KMS-11 (cell line): ENCODE results near the gene KIAA0319L.

Source experiments
- H2AFZ ChIP-seq: fragments of 200-600 bp; sonication (generic); 2 replicates; pipeline ENCODE4 v1.6.1; 2016; ENCODE audit warnings: antibody characterized with exemption, mixed run types, low read depth
- H3K27ac ChIP-seq: fragments of 200-600 bp; sonication (generic); 2 replicates; pipeline ENCODE4 v1.6.1; 2016; ENCODE audit warnings: mild to moderate bottlenecking, mixed run types
- H3K27me3 ChIP-seq: fragments of 200-600 bp; sonication (generic); 2 replicates; pipeline ENCODE4 v1.6.1; 2017; ENCODE audit warnings: mild to moderate bottlenecking, low read depth, mixed run types, moderate library complexity; ENCODE audit not compliant: insufficient read depth
- H3K36me3 ChIP-seq: fragments of 200-600 bp; sonication (generic); 2 replicates; pipeline ENCODE4 v1.6.1; 2017; ENCODE audit warnings: mild to moderate bottlenecking, mixed run types; ENCODE audit not compliant: insufficient read depth
- H3K4me1 ChIP-seq: fragments of 200-600 bp; sonication (generic); 2 replicates; pipeline ENCODE4 v1.6.1; 2016; ENCODE audit warnings: mild to moderate bottlenecking, low read depth, mixed run types; ENCODE audit not compliant: poor library complexity, severe bottlenecking
- H3K4me2 ChIP-seq: fragments of 200-600 bp; sonication (generic); 2 replicates; pipeline ENCODE4 v1.7.0; 2016; ENCODE audit warnings: mild to moderate bottlenecking, mixed run types
- H3K4me3 ChIP-seq: fragments of 200-600 bp; sonication (generic); IDR thresholded peaks from 2 replicates; pipeline ENCODE4 v1.6.1; 2017; ENCODE audit warnings: low read depth, low read length, mixed read lengths; ENCODE audit not compliant: insufficient read depth
- H3K79me2 ChIP-seq: fragments of 200-600 bp; sonication (generic); 2 replicates; pipeline ENCODE4 v1.6.1; 2016; ENCODE audit warnings: low read depth, mixed run types; ENCODE audit not compliant: insufficient read depth
- H3K9ac ChIP-seq: fragments of 200-600 bp; sonication (generic); 2 replicates; pipeline ENCODE4 v1.6.1; 2016; ENCODE audit warnings: mild to moderate bottlenecking, mixed run types
- H4K20me1 ChIP-seq: fragments of 200-600 bp; sonication (generic); 2 replicates; pipeline ENCODE4 v1.6.1; 2016; ENCODE audit warnings: mild to moderate bottlenecking, mixed run types; ENCODE audit not compliant: insufficient read depth
- TF ChIP-seq, protein P1 (sequence below): fragments of 200-600 bp; sonication (generic); conservative IDR thresholded peaks from 2 replicates; pipeline ENCODE4 v1.6.1; 2017; ENCODE audit warnings: low read depth, mild to moderate bottlenecking, antibody characterized with exemption, low read length, moderate library complexity, mixed read lengths

The KIAA0319L gene

GRCh38 chr1:35603468-35603867, 46.3 kb upstream of the KIAA0319L start:
- TF ChIP-seq, protein P1, sequence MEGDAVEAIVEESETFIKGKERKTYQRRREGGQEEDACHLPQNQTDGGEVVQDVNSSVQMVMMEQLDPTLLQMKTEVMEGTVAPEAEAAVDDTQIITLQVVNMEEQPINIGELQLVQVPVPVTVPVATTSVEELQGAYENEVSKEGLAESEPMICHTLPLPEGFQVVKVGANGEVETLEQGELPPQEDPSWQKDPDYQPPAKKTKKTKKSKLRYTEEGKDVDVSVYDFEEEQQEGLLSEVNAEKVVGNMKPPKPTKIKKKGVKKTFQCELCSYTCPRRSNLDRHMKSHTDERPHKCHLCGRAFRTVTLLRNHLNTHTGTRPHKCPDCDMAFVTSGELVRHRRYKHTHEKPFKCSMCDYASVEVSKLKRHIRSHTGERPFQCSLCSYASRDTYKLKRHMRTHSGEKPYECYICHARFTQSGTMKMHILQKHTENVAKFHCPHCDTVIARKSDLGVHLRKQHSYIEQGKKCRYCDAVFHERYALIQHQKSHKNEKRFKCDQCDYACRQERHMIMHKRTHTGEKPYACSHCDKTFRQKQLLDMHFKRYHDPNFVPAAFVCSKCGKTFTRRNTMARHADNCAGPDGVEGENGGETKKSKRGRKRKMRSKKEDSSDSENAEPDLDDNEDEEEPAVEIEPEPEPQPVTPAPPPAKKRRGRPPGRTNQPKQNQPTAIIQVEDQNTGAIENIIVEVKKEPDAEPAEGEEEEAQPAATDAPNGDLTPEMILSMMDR, result no peak
- Histone ChIP-seq H3K27me3 (no peaks in the 10 kb centered on the region), H3K4me3 (no peak overlapping the region), H3K27ac (no peak overlapping the region), H3K36me3 (peaks cover 19% of the 10 kb centered on the region; the same call in 1 of the 2 replicates), H3K9ac (no peak overlapping the region), H3K4me1 (no peaks in the 10 kb centered on the region), H3K4me2 (no peak overlapping the region), H2AFZ (no peak overlapping the region), H4K20me1 (peaks cover 9% of the 10 kb centered on the region; the same call in 1 of the 2 replicates), H3K79me2 (peaks cover 18% of the 10 kb centered on the region; the same call in 1 of the 2 replicates)

GRCh38 chr1:35600593-35600992, 43.4 kb upstream of the KIAA0319L start:
- Histone ChIP-seq H3K27me3 (no peaks in the 10 kb centered on the region), H3K36me3 (peaks cover 10% of the 10 kb centered on the region; the same call in 1 of the 2 replicates), H3K9ac (no peak overlapping the region), H3K4me3 (no peak overlapping the region), H3K4me1 (no peaks in the 10 kb centered on the region), H3K79me2 (no peaks in the 10 kb centered on the region; the same call in 1 of the 2 replicates), H3K4me2 (no peak overlapping the region), H3K27ac (no peak overlapping the region), H4K20me1 (no peaks in the 10 kb centered on the region), H2AFZ (no peak overlapping the region)
- TF ChIP-seq, protein P1, result no peak

DNA sequence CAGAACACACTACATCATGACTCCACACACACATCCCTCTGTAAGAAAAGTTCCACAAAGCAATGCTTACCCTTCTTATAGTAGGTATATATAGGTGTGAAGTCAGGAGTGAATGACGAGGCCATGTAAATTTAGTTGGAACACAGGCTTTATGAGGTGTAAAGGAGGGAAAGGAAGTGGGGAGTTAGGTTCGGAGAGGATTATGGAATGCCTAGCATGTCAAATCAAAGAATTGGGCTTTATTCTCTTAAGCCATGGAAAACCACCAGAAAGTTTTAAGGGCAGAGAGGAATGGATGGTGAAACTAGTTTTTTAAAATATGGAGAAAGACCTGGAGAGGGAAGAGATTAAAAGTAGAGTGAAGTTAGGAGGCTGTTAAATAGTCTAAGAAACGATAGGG, 42.2 kb upstream of the KIAA0319L start:
- TF ChIP-seq, protein P1, result no peak
- no peak overlapping the region for H3K9ac ChIP-seq
- H3K36me3 ChIP-seq, result no peaks in the 10 kb centered on the region
- H3K4me3 ChIP-seq, result no peak overlapping the region
- H3K79me2 ChIP-seq, result no peaks in the 10 kb centered on the region
- H3K4me2 ChIP-seq, result no peak overlapping the region
- H3K27ac ChIP-seq, result no peak overlapping the region
- H3K4me1 ChIP-seq, result no peaks in the 10 kb centered on the region
- no peak overlapping the region for H2AFZ ChIP-seq
- no peaks in the 10 kb centered on the region for H4K20me1 ChIP-seq
- no peaks in the 10 kb centered on the region for H3K27me3 ChIP-seq

GRCh38 chr1:35598895-35599294, 41.7 kb upstream of the KIAA0319L start:
- no peak overlapping the region for H3K4me2 ChIP-seq
- H3K9ac ChIP-seq, result no peak overlapping the region
- H2AFZ ChIP-seq, result no peak overlapping the region
- no peaks in the 10 kb centered on the region for H3K27me3 ChIP-seq
- H4K20me1 ChIP-seq, result no peaks in the 10 kb centered on the region
- H3K36me3 ChIP-seq, result no peaks in the 10 kb centered on the region
- no peaks in the 10 kb centered on the region for H3K79me2 ChIP-seq
- H3K4me1 ChIP-seq, result no peaks in the 10 kb centered on the region
- H3K27ac ChIP-seq, result no peak overlapping the region
- TF ChIP-seq, protein P1, result no peak
- H3K4me3 ChIP-seq, result no peak overlapping the region
